ENCODE results near the gene BACH2. TPM values are rescaled to one million over a fixed set of nuclear protein-coding genes. Genes with fewer than 3 reads are reported as not detected.

The BACH2 gene
- polyA plus RNA-seq, 2 of the 4 experiments (the other 2 are of a cell fraction), result 0.01 to 0.36 TPM

DNA sequence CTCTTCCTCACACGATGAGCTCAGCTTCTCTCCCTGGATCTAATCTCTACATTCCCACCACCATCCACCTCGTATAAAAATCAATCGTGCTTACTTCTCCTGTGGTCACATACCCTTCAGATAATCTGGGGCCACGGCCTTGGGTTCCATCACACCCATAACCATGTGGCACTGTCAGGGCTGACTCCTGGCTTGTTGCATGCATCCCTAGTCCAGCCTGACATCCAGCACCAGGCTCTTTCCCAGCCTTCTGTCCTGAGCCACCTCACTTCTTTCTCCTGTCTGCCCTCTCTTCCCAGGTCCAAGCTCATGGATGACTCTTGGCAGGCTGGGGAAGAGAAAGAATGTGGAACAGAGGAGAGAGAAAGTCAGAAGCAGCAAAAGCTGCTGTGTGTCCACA lies 199.8 kb downstream of the BACH2 start:
- POLR2A ChIA-PET, result no interaction called here
- Histone ChIP-seq H3K4me2 (no peak overlapping the region), H3K9me3 (no peaks in the 10 kb centered on the region), H3K4me1 (no peaks in the 10 kb centered on the region), H3K4me3 (no peak overlapping the region), H3K27ac (no peak overlapping the region)
- CTCF ChIA-PET, result interaction anchor here (1.0 kb wide), 1 partner anchor 9 kb away, joined by 3 read pairs; no protein-coding TSS in a partner anchor
- ATAC-seq (no peak), FAIRE-seq (no peak), DNase-seq (ENCODE audit: low read depth in 1 of 2, low spot score in 1 of 2) (no peak)
- WGBS (ENCODE audit: missing lambda C conversion rate), result 16% methylated on average over 4 of the region's 4 CpGs
- TF ChIP-seq HES2 (IDR thresholded peaks at IDR 0.05) (no peak), JUNB (IDR thresholded peaks at IDR 0.05) (no peak), ZSCAN20 (CRISPR knock-in tag; IDR thresholded peaks at IDR 0.05) (no peak), CHD2 (IDR thresholded peaks at IDR 0.05; ENCODE audit: low read length, partially characterized antibody) (no peak), TFCP2L1 (CRISPR knock-in tag; IDR thresholded peaks at IDR 0.05) (no peak), ATOH8 (CRISPR knock-in tag; IDR thresholded peaks at IDR 0.05; ENCODE audit: low read depth) (no peak), PHF8 (IDR thresholded peaks at IDR 0.05; ENCODE audit: borderline replicate concordance, low read depth) (no peak), HOXA7 (CRISPR knock-in tag; IDR thresholded peaks at IDR 0.05) (no peak), KDM1A (IDR thresholded peaks at IDR 0.05; ENCODE audit: low read depth) (no peak), RCOR1 (IDR thresholded peaks at IDR 0.05; ENCODE audit: low read depth, low read length) (no peak), HOXB13 (CRISPR knock-in tag; IDR thresholded peaks at IDR 0.05; ENCODE audit: low read depth) (no peak), MAX (IDR thresholded peaks at IDR 0.05) (no peak)
- TF ChIP-seq, protein P1, sequence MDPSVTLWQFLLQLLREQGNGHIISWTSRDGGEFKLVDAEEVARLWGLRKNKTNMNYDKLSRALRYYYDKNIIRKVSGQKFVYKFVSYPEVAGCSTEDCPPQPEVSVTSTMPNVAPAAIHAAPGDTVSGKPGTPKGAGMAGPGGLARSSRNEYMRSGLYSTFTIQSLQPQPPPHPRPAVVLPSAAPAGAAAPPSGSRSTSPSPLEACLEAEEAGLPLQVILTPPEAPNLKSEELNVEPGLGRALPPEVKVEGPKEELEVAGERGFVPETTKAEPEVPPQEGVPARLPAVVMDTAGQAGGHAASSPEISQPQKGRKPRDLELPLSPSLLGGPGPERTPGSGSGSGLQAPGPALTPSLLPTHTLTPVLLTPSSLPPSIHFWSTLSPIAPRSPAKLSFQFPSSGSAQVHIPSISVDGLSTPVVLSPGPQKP (IDR thresholded peaks at IDR 0.05; ENCODE audit: low read depth, low read length), result no peak
- TF ChIP-seq, protein P2, sequence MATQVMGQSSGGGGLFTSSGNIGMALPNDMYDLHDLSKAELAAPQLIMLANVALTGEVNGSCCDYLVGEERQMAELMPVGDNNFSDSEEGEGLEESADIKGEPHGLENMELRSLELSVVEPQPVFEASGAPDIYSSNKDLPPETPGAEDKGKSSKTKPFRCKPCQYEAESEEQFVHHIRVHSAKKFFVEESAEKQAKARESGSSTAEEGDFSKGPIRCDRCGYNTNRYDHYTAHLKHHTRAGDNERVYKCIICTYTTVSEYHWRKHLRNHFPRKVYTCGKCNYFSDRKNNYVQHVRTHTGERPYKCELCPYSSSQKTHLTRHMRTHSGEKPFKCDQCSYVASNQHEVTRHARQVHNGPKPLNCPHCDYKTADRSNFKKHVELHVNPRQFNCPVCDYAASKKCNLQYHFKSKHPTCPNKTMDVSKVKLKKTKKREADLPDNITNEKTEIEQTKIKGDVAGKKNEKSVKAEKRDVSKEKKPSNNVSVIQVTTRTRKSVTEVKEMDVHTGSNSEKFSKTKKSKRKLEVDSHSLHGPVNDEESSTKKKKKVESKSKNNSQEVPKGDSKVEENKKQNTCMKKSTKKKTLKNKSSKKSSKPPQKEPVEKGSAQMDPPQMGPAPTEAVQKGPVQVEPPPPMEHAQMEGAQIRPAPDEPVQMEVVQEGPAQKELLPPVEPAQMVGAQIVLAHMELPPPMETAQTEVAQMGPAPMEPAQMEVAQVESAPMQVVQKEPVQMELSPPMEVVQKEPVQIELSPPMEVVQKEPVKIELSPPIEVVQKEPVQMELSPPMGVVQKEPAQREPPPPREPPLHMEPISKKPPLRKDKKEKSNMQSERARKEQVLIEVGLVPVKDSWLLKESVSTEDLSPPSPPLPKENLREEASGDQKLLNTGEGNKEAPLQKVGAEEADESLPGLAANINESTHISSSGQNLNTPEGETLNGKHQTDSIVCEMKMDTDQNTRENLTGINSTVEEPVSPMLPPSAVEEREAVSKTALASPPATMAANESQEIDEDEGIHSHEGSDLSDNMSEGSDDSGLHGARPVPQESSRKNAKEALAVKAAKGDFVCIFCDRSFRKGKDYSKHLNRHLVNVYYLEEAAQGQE (IDR thresholded peaks at IDR 0.05), result no peak
- TF ChIP-seq, protein P3, sequence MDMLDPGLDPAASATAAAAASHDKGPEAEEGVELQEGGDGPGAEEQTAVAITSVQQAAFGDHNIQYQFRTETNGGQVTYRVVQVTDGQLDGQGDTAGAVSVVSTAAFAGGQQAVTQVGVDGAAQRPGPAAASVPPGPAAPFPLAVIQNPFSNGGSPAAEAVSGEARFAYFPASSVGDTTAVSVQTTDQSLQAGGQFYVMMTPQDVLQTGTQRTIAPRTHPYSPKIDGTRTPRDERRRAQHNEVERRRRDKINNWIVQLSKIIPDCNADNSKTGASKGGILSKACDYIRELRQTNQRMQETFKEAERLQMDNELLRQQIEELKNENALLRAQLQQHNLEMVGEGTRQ (IDR thresholded peaks at IDR 0.05), result no peak

GRCh38 chr6:90095788-90096187 lies 200.9 kb downstream of the BACH2 start:
- POLR2A ChIA-PET, result no interaction called here
- TF ChIP-seq HDAC2 (IDR thresholded peaks at IDR 0.05) (no peak), MAZ (IDR thresholded peaks at IDR 0.05; ENCODE audit: borderline replicate concordance, low read depth, low read length) (no peak), CBX2 (IDR thresholded peaks at IDR 0.05; ENCODE audit: borderline replicate concordance, low read depth) (no peak), RNF2 (IDR thresholded peaks at IDR 0.05; ENCODE audit: borderline replicate concordance, low read depth) (no peak), NFE2L2 (conservative IDR thresholded peaks at IDR 0.05; ENCODE audit: low read length) (no peak), TFCP2L1 (CRISPR knock-in tag; IDR thresholded peaks at IDR 0.05) (no peak), KDM5A (IDR thresholded peaks at IDR 0.05) (no peak), FOXS1 (CRISPR knock-in tag; IDR thresholded peaks at IDR 0.05) (no peak), TP53 (CRISPR knock-in tag; IDR thresholded peaks at IDR 0.05) (no peak), HES2 (IDR thresholded peaks at IDR 0.05) (no peak), CBX8 (IDR thresholded peaks at IDR 0.05) (no peak), CHD4 (IDR thresholded peaks at IDR 0.05; ENCODE audit: borderline replicate concordance) (no peak), JUN (IDR thresholded peaks at IDR 0.05) (no peak), GATA3 (IDR thresholded peaks at IDR 0.05; ENCODE audit: borderline replicate concordance) (no peak), MAX (IDR thresholded peaks at IDR 0.05) (no peak), RFX5 (IDR thresholded peaks at IDR 0.05) (no peak), CEBPB (IDR thresholded peaks at IDR 0.05) (no peak), HOXB5 (CRISPR knock-in tag; IDR thresholded peaks at IDR 0.05) (no peak), NR3C1 (IDR thresholded peaks at IDR 0.05) (no peak)
- DNase-seq (ENCODE audit: low read depth in 1 of 2, low spot score in 1 of 2), result no peak
- WGBS (ENCODE audit: missing lambda C conversion rate), result 37% methylated on average over 3 of the region's 3 CpGs
- no peak overlapping the region for H3K27ac ChIP-seq
- no peak overlapping the region for H3K4me2 ChIP-seq
- CTCF ChIA-PET, result interaction anchor here (1.0 kb wide), 1 partner anchor 8 kb away, joined by 3 read pairs; no protein-coding TSS in a partner anchor
- no peak for ATAC-seq
- H3K9me3 ChIP-seq, result no peaks in the 10 kb centered on the region
- FAIRE-seq, result no peak
- H3K4me1 ChIP-seq, result no peaks in the 10 kb centered on the region
- H3K4me3 ChIP-seq, result no peak overlapping the region
